Stimulated activated CD8-positive, alpha-beta memory T cell treated with anti-CD3 and anti-CD28 coated beads, Interleukin-4, amount 100 ng/mL, for 48 hours (primary cell): ENCODE measurements around the gene ADAM12.
"Not testable (repeated sequence)": the region's sequence is repeated elsewhere in the genome, so short reads cannot be mapped to it uniquely, and the experiment has no call there.

Experiments
- DNase-seq: peaks from one replicate; pipeline ENCODE4 v3.0.0-alpha.2; 2020

ADAM12 gene

DNA sequence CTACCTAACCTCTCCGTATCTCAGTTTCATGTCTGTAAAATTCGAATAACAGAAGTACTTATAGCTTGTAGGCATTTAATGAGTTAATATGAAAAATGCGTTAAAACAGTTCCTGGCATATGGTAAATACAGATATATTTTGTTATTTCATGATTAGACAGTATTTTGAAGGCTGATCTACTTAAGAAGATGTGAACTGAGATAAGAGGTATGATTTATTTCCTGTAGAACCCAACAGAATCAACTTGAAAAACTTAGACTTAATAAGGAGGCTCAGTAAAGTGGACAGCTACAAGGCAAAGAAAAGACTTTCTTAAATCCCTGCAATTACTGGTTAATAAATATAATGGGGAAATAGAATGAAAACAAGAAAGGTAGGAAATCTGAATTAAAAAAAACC, 388.6 kb downstream of the ADAM12 start:
- DNase-seq, result no peak

DNA sequence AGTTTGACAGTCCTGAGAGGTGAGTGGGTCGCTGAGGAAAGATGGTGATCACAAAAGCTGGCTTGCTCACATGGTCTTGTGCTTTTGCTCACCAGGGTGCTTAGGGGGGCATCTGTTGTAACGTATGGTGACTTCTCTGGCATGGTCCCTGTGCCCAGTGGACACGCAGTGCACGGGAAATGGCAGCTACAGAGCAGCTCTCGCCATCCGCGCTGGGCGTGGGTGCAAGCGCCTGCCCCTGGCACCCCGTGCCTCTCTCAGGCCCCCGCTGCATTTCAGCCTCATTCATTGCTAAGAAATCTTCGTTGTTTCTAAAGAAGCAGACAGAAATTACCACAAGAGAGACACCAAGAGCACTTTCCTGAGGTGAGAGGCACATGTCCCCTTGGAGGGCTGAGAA, 390.7 kb downstream of the ADAM12 start:
- no peak for DNase-seq

DNA sequence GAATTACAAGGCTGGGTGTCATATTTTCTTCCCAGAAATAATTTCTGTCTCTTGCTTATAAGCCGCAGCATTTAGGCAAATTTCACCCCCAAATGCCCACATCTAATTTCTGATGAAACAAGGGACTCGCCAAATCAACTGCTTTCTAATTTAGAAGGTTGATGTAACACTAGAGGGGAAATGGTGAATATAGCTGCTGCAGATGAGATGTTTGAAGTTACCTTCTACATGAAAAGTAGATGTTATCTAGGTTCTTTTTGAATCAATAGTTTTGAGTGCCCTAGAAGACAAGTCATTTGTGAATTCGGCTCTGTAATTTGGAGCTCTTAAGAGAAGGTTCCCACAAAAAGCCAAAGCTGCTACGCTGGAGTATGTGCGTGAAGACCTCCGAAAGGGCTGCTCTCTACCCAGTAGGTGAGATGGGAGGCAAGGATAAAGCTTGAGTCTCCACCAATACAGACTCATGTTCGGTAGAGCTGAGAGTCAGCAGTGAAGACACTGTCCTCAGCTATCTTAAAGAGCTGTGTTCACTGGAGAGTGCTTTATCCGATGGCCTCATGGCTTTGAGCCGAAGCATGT, 392.5 kb downstream of the ADAM12 start:
- no peak for DNase-seq

DNA sequence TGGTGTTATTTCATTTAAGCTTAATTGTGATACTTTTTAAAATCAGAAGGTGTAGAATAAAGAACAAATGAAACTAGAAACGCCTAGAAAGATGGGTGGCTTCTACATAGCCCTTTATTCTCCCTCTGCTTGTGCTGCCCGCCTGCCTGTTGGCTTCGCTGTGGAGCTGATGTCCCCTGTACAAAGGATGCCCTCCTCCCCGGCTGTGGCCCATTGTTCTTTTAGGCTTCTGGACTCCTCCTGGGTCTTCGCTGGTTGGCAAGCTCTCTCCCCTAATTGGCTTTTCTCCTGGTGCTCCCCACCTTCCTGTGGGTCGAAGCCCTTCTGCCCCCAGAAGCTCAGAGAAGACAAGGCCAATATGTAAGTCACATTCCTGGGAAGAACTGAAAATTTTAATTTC, 393.7 kb downstream of the ADAM12 start:
- no peak for DNase-seq

DNA sequence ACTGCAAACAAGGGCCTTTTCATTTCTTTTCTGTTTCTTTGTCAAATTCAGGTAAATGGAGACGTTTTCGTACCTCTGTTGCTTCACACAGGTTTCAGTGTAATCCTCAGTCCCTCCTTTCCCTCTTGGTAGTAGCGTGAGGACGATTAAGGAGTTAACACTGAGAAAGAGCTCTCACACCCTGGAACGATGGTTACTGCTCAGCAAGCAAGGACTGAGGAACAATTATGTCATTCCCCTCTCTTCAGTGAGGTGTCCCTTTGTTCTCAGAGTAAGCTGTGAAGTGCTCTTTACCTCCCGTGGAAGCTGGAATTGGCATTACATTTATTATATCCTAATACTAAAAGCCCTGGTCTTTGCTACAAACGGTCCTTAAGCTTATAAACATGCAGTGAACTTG, 396.0 kb downstream of the ADAM12 start:
- no peak for DNase-seq

DNA sequence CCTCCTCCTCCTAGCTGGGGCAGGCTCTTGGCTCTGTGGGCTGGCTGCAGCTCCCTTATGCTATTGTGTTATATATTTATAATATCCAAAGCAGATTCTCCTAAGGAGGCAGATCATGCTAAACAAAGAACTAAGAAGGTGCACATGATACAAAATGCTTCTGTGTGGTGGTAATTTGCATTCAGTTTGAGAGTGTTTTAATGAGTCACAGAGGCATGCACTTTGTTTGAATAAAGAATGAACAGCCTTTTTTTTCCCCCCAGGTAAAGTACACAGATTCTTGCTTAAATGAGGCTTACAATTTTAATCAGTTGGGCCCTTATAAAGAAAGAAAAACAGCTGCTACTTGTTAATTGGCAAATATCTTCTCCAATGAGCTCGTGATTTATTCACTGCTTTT, 396.9 kb downstream of the ADAM12 start:
- no peak for DNase-seq

DNA sequence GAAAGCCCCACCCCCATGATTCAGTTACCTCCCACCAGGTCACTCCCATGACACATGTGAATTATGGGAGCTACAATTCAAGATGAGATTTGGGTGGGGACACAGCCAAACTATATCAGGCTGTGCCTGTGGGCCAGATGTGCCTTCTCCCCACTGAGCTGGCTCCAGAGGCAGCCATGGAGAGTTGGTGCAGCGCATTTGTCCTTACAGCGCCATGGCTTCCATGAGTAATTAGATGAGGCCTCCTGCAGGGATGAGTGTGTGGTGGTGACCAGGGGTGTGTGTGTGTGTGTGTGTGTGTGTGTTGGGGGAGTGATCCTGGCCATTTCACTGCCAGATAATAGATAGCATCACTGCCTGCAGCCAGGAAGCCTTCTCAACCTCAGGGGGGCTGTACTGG, 397.3 kb downstream of the ADAM12 start:
- no peak for DNase-seq

DNA sequence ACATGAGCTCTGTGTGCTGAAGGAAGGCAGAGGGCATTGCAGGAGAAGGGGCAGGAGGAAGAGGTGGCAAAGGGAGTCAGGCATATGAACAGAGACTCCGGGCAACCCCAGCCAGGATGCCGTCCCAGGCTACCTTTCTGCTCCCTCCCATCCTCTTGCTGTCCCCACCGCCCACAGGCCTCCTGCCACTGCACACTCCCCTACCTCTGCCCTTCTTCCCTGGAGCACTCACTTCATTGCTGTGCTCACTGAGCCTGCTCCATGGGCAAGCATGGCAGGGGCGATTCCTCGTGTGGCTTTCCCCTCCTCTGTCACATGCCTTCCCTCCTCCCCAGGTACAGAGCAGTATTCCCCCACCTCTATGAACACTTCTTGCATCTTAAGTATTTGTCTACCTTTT, 398.5 kb downstream of the ADAM12 start:
- DNase-seq, result no peak

DNA sequence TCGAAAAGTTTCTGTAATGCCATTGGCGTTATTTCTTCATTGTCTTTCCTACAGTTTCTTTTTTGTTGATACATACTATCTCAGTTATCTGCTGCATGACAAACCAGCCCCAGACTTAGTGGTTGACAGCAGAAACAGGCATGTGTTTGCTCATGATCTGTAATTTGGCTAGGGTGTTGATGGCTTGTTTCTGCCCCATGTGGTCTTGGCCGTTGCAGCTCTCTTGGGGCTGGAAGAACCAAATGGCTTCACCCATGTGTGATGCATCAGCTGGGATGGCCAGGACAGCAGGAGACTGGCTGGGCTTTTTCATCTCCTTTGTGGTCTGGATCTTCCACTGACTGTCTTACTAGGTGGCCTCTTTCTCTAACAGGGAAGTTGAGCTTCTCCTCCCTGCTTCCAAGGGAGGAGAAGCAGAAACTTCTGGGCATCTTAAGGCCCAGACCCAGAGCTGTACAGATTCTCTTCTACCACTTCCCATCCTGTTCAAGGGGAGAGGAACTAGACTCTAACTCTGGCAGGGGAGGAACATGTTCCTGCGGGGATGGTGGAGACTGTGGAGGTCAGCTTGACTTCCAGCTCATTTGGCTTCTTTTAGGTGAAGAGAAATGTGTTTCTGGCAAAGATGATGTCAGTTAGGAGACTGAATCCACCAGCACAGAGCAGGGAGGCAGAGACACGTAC, 402.6 kb downstream of the ADAM12 start:
- DNase-seq, result no peak

DNA sequence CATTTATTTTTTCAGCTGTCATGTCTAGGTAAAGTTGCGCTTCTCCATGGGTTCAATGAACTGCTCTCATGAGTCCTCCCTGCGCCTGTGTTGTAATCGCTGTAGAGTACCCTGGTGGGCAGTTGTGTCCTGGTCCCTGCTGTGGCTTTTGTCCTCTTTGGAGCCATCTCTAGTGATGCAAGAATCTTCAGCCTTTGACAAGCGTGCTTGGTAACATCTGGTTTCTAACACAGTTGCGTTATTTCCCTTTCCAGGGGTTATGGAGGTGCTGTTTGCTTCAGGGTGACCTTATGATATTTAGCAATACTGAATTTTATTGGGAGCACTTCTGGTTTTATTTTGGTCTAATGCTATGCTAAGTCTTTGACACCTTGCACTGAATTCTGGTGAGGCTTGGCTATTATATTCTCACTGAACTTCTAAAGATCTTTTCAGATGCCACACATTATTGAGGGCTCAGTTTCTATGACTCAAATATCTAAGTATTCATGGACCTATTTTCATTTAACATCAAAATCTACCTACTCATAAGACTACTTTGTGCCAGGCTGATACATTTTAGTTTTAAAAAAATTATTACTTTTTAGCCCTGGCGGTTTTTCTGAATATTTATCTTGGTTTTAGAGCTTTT, 403.3 kb downstream of the ADAM12 start:
- no peak for DNase-seq

DNA sequence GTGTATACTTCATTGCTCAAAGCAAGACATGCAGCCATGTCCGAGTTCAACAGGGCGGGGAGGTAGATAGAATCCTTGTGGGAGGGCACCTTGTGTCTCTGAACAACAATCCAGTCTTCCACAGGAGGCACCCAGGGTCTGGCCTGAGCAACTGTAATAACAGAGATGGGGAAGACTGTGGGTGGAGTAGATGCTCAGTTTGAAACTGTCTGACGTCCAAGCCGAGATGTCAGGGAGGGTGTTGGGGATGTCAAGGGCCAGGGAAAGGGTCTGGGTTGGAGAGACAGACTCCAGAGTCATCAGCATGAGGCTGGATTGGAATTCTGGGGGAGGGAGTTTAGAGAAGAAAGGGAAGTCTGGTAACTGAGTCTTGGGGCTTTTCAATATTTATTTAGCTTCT, 403.9 kb downstream of the ADAM12 start:
- no peak for DNase-seq

DNA sequence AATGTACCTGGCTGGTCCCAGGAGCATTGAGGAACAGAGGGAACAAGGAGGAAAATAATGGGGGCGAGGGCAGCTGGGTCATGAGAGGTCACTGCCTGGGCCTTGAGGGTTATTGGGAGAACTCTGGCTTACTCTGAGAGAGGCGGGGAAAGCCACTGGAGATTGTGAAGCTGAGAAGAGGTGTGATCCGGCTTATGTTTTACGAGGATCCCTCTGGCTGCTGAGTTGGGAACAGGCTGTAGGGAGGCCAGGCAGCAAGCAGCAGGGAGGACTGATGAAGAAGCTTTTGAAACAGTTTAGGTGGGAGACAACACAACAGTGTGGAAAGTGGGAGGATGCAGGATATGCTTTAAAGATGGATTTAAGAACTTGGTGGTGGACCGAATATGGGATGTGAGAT, 404.6 kb downstream of the ADAM12 start:
- no peak for DNase-seq

DNA sequence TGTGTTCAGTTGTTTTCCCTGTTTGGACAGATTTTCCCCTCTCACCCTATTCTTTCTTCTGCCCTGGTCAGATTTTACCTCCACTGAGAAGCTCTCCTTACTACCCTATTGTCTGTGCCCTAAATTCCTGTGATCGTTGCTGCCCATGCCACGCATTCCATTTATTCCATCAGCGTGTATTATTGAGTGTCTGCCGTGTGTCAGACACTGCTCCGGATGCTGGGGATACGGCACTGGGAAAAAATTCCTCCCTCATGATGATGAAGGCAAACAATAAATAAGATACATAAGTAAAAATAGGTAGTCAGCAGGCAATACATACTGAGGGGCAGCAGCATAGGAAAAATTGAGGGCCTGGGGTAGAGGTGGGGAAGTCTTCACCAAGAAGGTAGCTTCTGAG, 405.1 kb downstream of the ADAM12 start:
- no peak for DNase-seq

DNA sequence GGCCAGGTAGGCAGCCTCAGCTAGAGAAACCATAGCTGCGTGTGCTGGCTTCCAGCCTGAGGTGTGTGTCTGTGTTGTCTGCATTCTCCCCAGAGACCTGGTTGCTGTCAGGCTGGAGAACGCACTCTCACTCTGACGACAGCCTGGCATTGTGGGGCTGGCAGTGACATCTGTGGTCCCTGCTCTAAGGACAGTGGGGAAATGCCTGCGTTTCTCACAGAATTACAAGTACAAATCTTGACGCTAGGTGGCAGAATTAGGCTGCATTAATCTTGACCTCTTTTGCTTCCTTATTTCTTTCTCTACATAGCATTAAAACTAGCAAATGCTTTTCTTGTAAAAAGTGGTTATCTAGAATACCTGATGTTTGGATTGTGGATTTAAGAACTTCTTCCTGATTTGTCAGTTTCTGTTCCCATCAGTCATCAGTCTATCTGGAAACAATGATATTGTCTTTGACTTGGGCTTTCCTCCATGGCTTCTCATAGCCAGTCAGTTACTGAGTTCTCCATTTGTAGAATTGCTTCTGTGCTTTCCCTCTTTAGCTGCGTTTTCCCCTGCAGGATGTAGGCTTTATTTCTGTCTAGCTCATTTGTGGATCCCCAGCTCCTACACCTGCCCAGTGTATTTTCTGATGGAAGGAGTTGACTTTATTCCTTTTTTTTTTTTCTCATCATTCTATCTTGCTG, 405.9 kb downstream of the ADAM12 start:
- peak; percentile 39 for DNase-seq

DNA sequence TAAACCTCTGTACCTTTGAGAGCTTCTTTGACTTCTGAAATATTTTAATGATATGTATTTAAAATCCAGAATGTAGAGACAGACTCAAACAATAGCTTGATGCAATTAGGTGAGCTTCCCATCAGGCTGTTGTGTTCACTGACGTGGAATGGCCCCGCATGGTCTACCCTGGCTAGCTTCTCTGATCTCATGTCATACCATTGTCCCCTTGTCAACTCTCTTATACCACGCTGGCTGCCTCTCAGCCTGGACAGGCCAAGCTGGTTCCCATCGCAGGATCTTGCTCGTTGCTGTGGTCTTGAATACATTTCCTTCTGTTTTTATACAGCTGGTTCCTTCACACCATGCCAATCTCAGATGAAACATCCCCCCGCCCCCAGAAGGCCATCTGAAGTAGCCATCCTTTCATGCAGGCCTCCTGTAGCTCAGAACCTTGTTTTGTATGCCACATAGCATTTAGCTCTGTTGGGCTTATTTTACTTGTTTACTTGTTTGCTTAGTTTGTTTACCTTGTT, 407.7 kb downstream of the ADAM12 start:
- DNase-seq, result no peak

DNA sequence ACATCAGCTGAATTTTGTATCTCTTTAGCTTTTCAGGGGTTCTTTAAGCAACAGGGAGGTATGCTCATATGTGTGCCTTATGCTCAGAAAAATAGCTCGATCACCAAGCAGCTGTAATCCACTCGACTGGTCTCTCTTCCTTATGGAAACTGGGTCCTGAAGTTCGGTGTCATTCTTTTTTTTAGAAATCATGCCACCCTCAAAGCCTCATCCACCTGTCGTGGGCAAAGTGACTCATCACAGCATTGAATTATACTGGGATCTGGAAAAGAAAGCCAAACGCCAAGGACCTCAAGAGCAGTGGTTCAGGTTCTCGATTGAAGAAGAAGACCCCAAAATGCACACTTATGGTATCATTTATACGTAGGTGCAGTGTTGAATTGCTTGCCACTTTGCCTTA, 408.3 kb downstream of the ADAM12 start:
- DNase-seq, result no peak

DNA sequence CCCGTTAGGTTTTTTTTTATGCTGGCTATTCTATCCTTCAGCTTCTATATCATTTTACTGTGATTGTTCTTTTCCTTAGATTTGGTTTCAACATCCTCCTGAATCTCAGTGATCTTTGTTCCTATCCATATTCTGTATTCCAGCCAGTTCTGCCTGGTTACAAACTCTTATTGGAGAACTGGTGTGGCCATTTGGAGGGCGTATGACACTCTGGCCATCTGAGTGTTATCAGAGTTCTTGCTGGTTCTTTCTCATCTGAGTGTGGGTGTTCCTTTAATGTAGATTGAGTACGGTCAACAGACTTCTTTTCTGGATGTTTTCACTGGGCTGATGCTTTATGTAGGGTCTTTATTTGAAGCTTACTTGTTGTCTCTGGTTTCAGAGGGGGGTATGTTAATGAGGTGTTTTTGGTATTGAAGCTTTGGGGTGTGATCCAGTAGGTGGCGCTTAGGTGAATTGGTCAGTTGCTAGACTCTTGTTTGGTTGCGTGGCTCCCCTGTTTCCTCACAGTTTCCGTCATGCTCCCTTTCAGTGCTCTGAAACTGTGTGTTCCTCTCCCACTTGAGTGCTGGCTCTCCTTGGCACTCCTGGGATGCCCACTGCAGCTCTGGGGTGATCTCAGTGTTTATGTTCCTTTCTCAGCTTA, 411.2 kb downstream of the ADAM12 start:
- DNase-seq, result no peak

DNA sequence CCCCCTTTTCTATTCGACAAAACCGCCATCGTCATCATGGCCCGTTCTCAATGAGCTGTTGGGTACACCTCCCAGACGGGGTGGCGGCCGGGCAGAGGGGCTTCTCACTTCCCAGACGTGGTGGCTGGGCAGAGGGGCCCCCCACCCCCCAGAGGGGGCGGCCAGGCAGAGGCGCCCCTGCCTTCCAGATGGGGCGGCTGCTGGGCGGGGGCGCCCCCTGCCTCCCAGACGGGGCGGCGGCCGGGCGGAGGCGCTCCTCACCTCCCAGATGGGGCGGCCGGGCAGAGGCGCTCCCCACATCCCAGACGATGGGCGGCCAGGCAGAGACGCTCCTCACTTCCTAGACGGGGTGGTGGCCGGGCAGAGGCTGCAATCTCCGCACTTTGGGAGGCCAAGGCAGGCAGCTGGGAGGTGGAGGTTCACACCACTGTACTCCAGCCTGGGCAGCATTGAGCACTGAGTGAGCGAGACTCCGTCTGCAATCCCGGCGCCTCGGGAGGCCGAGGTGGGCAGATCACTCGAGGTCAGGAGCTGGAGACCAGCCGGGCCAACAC, 418.1 kb downstream of the ADAM12 start:
- DNase-seq, result not testable (repeated sequence)

DNA sequence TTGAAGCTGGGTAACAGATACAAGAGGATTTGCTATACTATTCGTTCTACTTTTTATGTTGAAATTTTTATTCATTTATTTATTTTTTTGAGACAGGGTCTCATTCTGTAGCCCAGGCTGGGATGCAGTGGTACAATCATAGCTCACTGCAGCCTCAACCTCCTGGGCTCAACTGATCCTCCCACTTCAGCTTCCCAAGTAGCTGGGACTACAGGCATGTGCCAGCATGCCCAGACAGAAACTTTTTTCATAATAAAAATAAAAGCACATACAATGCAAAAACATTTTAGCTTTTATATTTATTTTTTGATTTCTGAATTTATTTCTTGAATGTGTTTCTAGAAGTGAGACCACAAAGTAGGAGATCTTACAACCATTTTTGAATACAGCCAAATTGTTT, 420.7 kb downstream of the ADAM12 start:
- no peak for DNase-seq

DNA sequence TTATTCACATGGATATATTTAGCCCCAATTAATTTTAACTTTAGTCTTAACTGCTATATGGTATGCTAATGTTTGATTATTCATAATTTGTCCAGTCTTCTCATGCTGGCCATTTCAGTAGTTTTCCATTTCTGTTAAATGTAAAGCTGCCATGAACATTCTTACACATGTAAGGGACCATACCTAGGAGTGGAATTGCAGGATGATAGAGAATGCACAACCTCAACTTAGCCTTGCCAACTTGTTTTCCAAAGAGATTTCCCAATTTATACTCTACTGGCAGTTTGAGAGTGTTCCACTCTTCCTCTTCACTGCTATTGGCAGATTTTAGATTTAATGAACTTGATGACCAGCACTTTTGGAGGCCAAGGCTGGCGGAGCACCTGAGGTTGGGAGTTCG, 423.7 kb downstream of the ADAM12 start:
- no peak for DNase-seq
